BLaER1 (cell line): ENCODE data around the gene OR2F1.

Experiments
- H3K27ac ChIP-seq: shearing (Covaris generic); formaldehyde crosslinking; 2 replicates; pipeline ENCODE4 v1.8.1; 2022
- H3K27me3 ChIP-seq: shearing (Covaris generic); formaldehyde crosslinking; 2 replicates; pipeline ENCODE4 v1.8.1; 2022
- H3K36me3 ChIP-seq: shearing (Covaris generic); formaldehyde crosslinking; 2 replicates; pipeline ENCODE4 v1.8.1; 2022
- H3K4me1 ChIP-seq: shearing (Covaris generic); formaldehyde crosslinking; 2 replicates; pipeline ENCODE4 v1.8.1; 2022
- H3K4me2 ChIP-seq: shearing (Covaris generic); formaldehyde crosslinking; 2 replicates; pipeline ENCODE4 v1.8.1; 2022
- H3K4me3 ChIP-seq: shearing (Covaris generic); formaldehyde crosslinking; 2 replicates; pipeline ENCODE4 v1.8.1; 2022
- H3K9ac ChIP-seq: shearing (Covaris generic); formaldehyde crosslinking; 2 replicates; pipeline ENCODE4 v1.8.1; 2022
- H3K9me3 ChIP-seq: shearing (Covaris generic); formaldehyde crosslinking; 2 replicates; pipeline ENCODE4 v1.8.1; 2022
- H4K20me1 ChIP-seq: shearing (Covaris generic); formaldehyde crosslinking; 2 replicates; pipeline ENCODE4 v1.8.1; 2022
- Cebpa-rat ChIP-seq: shearing (Covaris generic); IDR thresholded peaks from 2 replicates; pipeline ENCODE4 v1.8.1; 2022

Gene OR2F1

DNA sequence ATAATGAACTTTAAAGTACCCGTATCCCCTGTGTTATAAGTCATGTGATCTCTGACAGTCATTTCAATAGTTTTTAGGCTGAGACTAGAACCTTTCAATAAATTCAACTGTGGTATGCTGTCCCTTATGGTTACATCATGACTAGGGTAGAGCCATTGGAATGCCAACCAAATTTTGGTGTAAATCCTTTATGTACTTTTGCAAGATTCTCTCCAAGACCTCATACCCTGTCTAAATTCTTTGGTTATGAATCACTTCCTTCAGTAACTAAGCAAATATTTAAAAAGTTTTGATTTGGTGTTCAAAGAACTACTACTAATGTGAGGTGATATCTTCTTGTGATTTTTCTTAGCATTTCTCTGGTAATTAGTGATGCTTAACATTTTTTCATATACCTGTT is 24.7 kb downstream of the OR2F1 start:
- no peaks in the 10 kb centered on the region for H3K36me3 ChIP-seq
- no peak overlapping the region for H3K9ac ChIP-seq
- no peak overlapping the region for H3K4me2 ChIP-seq
- H3K4me1 ChIP-seq: no peaks in the 10 kb centered on the region
- H4K20me1 ChIP-seq: no peaks in the 10 kb centered on the region
- H3K9me3 ChIP-seq: peaks cover 10% of the 10 kb centered on the region; the same call in 1 of the 2 replicates
- H3K27ac ChIP-seq: no peak overlapping the region
- H3K27me3 ChIP-seq: no peaks in the 10 kb centered on the region
- no peak overlapping the region for H3K4me3 ChIP-seq
- TF ChIP-seq Cebpa-rat: no peak

DNA sequence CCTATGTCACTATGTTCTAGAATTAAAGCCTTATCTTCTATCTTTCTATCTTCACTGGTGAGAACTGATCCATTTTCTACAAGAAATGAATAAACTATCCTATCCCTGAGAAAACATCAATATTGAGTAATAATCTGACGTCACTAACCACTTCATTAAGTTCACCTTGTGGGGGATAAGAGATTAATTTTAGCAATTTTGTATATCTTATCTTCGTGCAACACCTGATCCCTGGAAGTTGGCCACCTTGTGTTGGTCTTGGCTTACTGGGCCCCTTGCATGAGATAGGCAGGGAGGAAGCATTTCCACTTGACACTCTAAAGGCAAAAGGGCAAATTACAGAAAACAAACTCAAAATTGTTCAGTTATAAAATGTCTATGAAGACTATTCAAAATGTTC is 25.4 kb downstream of the OR2F1 start:
- Histone ChIP-seq H3K9ac (no peak overlapping the region), H3K27ac (no peak overlapping the region), H3K4me2 (no peak overlapping the region)

DNA sequence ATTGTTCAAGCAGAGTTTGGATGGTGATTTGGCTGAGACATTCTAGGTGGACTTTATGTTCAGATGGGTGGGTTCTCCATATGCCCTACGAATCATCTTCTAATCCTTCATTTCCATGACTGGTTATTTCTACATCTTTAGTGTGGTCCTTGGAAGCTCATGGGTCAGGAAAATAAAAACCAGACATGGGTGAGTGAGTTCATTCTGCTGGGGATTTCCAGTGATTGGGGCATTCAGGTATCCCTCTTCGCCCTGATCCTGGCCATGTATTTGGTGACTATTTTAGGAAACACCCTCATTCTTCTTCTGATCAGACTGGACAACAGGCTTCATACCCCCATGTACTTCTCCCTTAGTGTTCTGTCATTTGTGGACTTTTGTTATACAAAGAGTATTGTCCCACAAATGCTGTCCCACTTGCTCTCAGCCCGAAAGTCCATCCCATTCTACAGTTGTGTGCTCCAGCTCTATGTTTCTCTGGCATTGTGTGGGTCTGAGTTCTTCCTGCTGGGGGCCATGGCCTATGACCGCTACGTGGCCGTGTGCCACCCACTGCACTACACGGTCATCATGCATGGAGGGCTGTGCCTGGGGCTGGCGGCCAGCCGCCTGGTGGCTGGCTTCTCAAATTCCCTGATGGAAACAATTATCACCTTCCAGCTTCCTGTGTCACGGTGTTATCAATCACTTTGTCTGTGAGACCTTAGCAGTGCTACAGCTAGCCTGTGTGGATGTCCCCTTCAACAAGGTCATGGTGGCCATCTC is 26.3 kb downstream of the OR2F1 start:
- Histone ChIP-seq H3K9ac (no peak overlapping the region), H3K27ac (no peak overlapping the region), H3K4me1 (no peaks in the 10 kb centered on the region), H3K27me3 (no peaks in the 10 kb centered on the region), H4K20me1 (no peaks in the 10 kb centered on the region), H3K4me3 (no peak overlapping the region), H3K36me3 (no peaks in the 10 kb centered on the region), H3K9me3 (peaks cover 10% of the 10 kb centered on the region; the same call in 1 of the 2 replicates), H3K4me2 (no peak overlapping the region)
- no peak for TF ChIP-seq Cebpa-rat

More for the DNA sequence above, 25.4 kb downstream of the OR2F1 start:
- H3K27me3 ChIP-seq: no peaks in the 10 kb centered on the region
- H3K4me3 ChIP-seq: no peak overlapping the region
- H3K36me3 ChIP-seq: no peaks in the 10 kb centered on the region
- H3K4me1 ChIP-seq: no peaks in the 10 kb centered on the region
- TF ChIP-seq Cebpa-rat: no peak
- peaks cover 10% of the 10 kb centered on the region; the same call in 1 of the 2 replicates for H3K9me3 ChIP-seq
- no peaks in the 10 kb centered on the region for H4K20me1 ChIP-seq

DNA sequence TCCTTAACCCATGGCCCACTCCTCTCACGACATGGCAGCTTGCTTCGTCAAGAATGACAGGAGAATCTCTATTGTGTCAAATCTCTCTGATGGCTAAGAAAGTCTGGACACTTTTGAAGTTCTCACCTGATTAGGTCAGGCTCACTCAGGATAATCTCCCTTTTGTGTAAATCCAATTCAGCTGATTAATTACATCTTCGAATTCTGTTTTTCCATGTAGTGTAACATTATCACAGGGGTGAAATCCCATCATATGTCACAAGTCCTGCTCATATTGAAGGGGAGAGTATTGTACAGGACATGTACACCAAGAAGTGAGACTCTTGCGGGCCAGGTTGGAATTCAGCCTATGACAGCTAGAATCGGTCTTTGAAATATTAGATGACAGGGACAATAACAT is 29.3 kb downstream of the OR2F1 start:
- Histone ChIP-seq H3K4me1 (no peaks in the 10 kb centered on the region), H3K9ac (no peak overlapping the region), H4K20me1 (no peaks in the 10 kb centered on the region), H3K27ac (no peak overlapping the region), H3K27me3 (no peaks in the 10 kb centered on the region), H3K4me3 (no peak overlapping the region), H3K4me2 (no peak overlapping the region), H3K36me3 (no peaks in the 10 kb centered on the region), H3K9me3 (peaks cover 13% of the 10 kb centered on the region; the same call in 1 of the 2 replicates)
- no peak for TF ChIP-seq Cebpa-rat

DNA sequence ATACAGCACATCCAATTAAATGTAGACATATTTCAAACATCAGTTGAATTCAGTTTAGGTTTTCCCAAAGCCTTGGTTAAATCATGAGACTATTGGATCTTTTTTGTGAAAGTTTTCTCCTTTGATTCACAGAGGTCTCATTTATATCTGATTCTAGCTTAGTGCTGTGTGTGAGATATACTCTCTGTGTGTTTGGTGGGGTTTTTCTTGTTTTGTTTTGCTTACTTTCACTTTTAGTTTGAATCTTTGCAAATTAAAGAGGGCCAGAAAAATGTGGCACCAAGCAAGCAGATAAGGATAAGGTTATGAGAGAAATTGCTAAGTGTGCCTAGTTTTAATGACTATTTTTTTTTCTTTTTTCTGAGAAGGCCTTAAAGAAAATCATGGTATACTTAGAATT is 32.9 kb downstream of the OR2F1 start:
- Histone ChIP-seq H3K4me1 (no peaks in the 10 kb centered on the region), H3K4me3 (no peak overlapping the region), H3K27me3 (no peaks in the 10 kb centered on the region), H3K4me2 (no peak overlapping the region), H3K9ac (no peak overlapping the region), H3K27ac (no peak overlapping the region), H4K20me1 (no peaks in the 10 kb centered on the region), H3K9me3 (peaks cover 13% of the 10 kb centered on the region; the same call in 1 of the 2 replicates), H3K36me3 (no peaks in the 10 kb centered on the region)
- no peak for TF ChIP-seq Cebpa-rat

DNA sequence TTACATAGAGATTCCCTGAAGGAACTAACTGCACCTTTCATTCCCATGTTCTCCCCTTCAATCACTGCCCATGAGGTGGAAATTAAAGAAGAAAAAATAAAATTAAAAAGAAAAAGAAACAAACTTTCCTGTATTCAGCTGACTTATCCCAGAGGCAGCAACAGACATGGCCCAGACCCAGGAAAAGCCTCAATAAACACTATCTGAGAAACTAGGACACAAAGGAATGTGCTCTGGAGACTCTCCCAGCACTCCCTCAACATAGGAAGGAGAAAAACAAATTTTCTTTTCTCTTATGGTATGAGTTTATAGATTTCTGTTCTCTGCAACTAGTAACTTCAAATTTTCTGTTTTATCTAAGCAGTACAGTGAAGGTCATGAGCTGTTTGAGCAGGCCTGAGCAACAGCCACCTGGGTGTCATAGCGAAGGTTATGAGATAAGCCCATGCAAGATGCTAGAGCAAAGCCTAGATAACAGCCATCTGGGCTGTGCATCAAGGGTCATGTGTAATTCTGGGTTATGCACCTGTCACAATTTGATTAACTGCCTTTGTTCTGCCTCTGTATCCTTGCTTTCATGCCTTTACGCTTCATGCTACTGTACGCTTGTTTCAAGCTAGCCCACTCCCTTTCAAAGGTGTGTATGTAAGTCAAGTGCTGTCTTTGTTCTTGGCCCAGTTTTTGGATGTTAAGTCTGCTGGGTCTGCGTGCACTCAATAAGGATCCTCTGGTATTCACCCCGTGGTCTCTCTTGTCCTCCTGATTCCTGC is 34.5 kb downstream of the OR2F1 start:
- Histone ChIP-seq H3K4me3 (no peak overlapping the region), H3K4me2 (no peak overlapping the region), H4K20me1 (no peaks in the 10 kb centered on the region), H3K27ac (no peak overlapping the region), H3K36me3 (no peaks in the 10 kb centered on the region), H3K9me3 (peaks cover 13% of the 10 kb centered on the region; the same call in 1 of the 2 replicates), H3K9ac (no peak overlapping the region), H3K4me1 (no peaks in the 10 kb centered on the region), H3K27me3 (no peaks in the 10 kb centered on the region)
- no peak for TF ChIP-seq Cebpa-rat

DNA sequence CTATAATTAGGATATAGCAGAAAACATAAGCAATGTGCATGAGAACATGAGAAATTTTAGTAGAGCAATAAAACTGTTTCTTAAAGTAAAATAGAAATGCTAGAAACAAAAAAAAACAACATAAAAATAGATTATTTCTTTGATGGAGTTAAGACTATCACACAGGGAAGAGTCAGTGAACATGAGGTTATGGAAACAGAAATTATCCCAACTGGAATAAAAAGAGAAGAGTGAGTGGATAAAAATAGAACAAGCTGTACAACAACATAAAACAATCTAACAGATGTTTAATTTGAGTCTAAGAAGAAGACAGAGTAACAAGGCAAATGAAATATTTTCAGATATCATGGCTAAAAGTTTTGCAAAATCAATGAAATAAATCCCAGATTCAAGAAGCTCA is 38.0 kb downstream of the OR2F1 start:
- H3K36me3 ChIP-seq: no peaks in the 10 kb centered on the region
- H4K20me1 ChIP-seq: no peaks in the 10 kb centered on the region
- no peak overlapping the region for H3K9ac ChIP-seq
- no peak overlapping the region for H3K4me3 ChIP-seq
- H3K9me3 ChIP-seq: peaks cover 13% of the 10 kb centered on the region; the same call in 1 of the 2 replicates
- no peaks in the 10 kb centered on the region for H3K27me3 ChIP-seq
- H3K4me2 ChIP-seq: no peak overlapping the region
- H3K27ac ChIP-seq: no peak overlapping the region
- H3K4me1 ChIP-seq: no peaks in the 10 kb centered on the region
- no peak for TF ChIP-seq Cebpa-rat

DNA sequence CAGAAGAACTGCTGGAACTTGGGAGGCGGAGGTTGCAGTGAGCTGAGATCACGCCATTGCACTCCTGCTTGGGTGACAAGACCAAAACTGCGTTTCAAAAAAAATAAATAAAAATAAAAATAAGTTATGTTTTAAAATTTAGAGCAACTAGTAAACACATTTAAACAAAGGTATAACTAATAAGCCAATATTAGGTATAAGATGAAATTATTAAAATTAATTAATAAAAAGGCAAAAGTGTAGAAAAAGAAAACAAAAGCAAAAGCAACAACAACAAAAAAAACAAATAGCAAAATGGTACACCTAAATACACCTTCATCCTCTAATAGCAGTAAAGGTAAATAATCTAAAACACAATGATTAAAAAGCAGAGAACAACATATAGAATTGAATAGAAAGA is 39.3 kb downstream of the OR2F1 start:
- H3K27me3 ChIP-seq: no peaks in the 10 kb centered on the region
- H3K4me3 ChIP-seq: no peak overlapping the region
- no peak overlapping the region for H3K27ac ChIP-seq
- H3K9ac ChIP-seq: no peak overlapping the region
- H3K4me1 ChIP-seq: no peaks in the 10 kb centered on the region
- no peaks in the 10 kb centered on the region for H4K20me1 ChIP-seq
- H3K36me3 ChIP-seq: no peaks in the 10 kb centered on the region
- TF ChIP-seq Cebpa-rat: no peak
- no peak overlapping the region for H3K4me2 ChIP-seq
- H3K9me3 ChIP-seq: peaks cover 10% of the 10 kb centered on the region; the same call in 1 of the 2 replicates

DNA sequence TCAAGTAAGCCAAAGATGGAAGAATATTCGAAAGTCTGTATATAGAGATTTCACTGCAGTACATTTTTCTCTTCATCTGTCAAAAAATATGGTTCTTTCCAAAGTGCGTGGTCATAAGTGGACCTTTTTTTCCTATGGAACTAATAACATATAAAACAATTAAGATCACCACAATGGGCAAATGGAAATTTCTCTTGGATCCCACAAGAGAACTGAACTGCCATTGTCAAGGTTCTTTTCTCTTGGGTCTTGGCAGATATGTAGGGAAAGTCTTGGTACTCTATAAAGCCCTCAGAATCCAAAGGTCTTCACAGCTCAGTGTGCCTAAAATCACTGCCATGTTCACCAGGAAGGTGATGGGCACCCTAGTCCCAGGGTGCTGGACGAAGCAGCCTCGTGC is 45.4 kb downstream of the OR2F1 start, which contains the start of gene OR6B1:
Gene OR6B1, plus strand, starts transcription at position 301 of the 400 bp plus-strand sequence. CDS start 3,677 bp downstream, outside the sequence.
- H4K20me1 ChIP-seq: no peaks in the 10 kb centered on the region
- H3K9ac ChIP-seq: no peak within 1 kb of the TSS
- no peaks in the 10 kb centered on the region for H3K36me3 ChIP-seq
- no peak within 1 kb of the TSS for H3K4me3 ChIP-seq
- TF ChIP-seq Cebpa-rat: no peak
- no peaks in the 10 kb centered on the region for H3K4me1 ChIP-seq
- H3K27ac ChIP-seq: no peak within 1 kb of the TSS
- H3K9me3 ChIP-seq: no peaks in the 10 kb centered on the region
- H3K27me3 ChIP-seq: no peaks in the 10 kb centered on the region
- no peak within 1 kb of the TSS for H3K4me2 ChIP-seq

DNA sequence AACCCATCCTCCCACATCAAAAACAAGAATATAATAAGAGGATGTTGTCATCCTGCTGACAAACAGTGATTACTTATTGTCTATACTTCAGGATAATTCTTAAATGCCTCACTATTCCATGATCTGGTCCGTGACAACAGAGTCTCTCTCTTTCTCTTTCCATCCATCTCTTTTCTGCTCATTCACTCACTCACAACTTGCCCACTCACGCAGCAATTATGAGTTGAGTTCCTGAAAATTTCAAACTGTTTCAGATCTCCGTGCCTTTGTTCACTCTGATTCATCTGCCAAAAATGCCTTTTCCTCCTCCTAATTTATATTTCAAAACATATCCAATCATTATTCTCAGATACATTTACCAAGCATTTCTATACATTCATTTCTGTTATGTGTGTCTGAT is 46.9 kb downstream of the OR2F1 start:
- no peak overlapping the region for H3K4me2 ChIP-seq
- TF ChIP-seq Cebpa-rat: no peak
- H3K4me3 ChIP-seq: no peak overlapping the region
- no peaks in the 10 kb centered on the region for H3K4me1 ChIP-seq
- H3K9ac ChIP-seq: no peak overlapping the region
- no peaks in the 10 kb centered on the region for H3K9me3 ChIP-seq
- no peak overlapping the region for H3K27ac ChIP-seq
- H3K27me3 ChIP-seq: no peaks in the 10 kb centered on the region
- H4K20me1 ChIP-seq: no peaks in the 10 kb centered on the region
- H3K36me3 ChIP-seq: no peaks in the 10 kb centered on the region
